Left cardiac atrium (tissue), 4 donors: ENCODE results near the gene STRA8. TPM values are rescaled to one million over a fixed set of nuclear protein-coding genes. Genes with fewer than 3 reads are reported as not detected.
"Not testable (repeated sequence)": the region's sequence is repeated elsewhere in the genome, so short reads cannot be mapped to it uniquely, and the experiment has no call there.

Source experiments
- ATAC-seq, 2 donors: fragments of 200-7000 bp; cut with Tn5 transposase; one replicate each; pipeline ENCODE4 v1.9.1; 2020; ENCODE audit warnings: mild to moderate bottlenecking in 2 of 2, moderate library complexity in 2 of 2
- DNase-seq: peaks from one replicate; pipeline ENCODE4 v3.0.0-alpha.2; 2020
- intact Hi-C, 2 donors: fragments of 100-400 bp; cut with DNase I; formaldehyde crosslinking; loops; one replicate each; pipeline versions ENCODE4 v1.14.1 to v1.15.1; 2022 to 2023
- total RNA-seq, 2 donors: library from RNA; stranded (reverse); fragmentation: NEBNext Ultra II Directional; extraction: Animal tissue kit (Norgen Biotek cat#: 25700); gene quantifications; one replicate each; pipeline ENCODE4 v1.2.1, GENCODE V29; 2021
- donor health status: DM: no; HTN: yes; CAD: no.
- donor health status: DM: no; HTN: yes; CAD: no; lungs with severe emphysema.
- donor health status: DM: yes; HTN: yes; CAD: no.
- donor health status: Dilated cardiomyopathy.

The STRA8 gene
- total RNA-seq, 2 donors from 2014 or later, result not detected

- ATAC-seq, result no peak
- intact Hi-C loops, result no loop called here
- no peak for DNase-seq
Measured at GRCh38 chr7:135232087-135232486, 1.6 kb upstream of the STRA8 start.

DNA sequence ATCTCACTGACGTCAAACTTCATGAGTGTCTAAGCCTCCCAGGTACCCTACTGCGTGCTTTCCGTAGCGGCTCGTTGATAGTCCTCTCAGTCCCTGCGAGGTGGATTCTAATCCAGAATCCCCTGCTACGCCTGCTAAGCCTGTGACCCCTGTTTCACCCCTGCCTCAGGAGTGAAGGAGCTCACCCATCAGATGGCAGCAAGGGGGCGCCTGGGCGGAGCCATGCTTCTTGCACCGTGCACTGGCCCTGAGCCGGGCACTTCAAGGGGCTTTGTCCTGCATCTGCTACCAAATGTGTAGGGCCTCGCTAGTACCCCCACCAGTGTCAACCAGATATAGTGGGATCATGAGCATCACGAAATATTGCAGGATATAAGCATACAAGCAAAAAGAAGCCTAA is 918 bp upstream of the STRA8 start:
- intact Hi-C loops, result no loop called here
- no peak for ATAC-seq
- no peak for DNase-seq

- intact Hi-C loops, DNase-seq, ATAC-seq: not testable (repeated sequence)
Measured at GRCh38 chr7:135234095-135234494, 457 bp downstream of the STRA8 start.

DNA sequence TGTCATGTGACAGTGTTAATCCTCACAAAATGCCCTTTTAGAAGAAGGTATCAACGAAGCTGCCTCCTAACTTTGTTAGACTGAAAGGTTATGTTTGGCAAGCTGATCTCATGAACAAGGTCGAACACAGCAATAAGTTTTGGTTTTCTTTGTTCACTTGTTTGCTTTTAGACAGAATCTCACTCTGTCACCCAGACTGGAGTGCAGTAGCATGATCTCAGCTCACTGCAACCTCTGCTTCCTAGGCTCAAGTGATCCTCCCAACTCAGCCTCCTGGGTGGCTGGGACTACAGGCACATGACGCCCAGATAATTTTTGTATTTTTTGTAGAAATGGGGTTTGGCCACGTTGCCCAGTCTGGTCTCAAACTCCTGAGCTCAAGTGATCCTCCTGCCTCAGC is 1.1 kb downstream of the STRA8 start:
- ATAC-seq, result no peak
- intact Hi-C loops, result no loop called here
- DNase-seq, result no peak

DNA sequence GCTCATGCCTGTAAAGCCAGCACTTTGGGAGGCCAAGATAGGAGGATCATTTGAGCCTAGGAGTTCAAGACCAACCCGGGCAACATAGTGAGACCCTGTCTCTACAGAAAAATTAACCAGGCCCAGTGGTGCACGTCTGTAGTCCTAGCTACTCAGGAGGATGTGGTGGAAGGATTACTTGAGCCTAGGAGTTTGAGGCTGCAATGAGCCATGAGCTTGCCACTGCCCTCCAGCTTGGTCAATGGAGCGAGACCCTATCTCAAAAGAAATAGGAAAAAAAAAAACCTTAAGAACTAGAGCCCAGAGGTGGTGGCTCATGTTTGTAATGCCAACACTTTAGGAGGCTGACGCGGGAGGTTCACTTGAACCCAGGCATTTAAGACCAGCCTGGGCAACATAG is 2.2 kb downstream of the STRA8 start:
- ATAC-seq (no peak), DNase-seq (no peak)
- intact Hi-C loops, result no loop called here

DNA sequence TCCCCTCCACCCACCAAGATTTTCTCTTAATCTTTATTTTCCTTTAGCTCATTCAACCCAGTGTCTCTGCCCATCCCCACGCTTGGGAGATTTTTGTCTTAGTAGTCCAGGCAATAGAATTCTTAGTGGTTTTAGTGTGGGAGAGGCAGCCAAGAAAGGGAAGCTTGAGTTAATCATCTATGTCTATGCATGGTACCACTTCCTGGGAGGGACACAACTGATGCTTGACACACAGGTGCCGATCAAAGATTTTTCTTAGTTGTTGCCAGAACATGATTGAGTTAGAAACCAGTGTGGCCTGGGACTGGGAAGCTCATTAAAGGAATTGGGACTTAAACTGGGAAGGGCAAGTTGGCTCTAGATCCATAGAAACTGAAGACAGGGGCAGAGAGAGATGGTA is 3.1 kb downstream of the STRA8 start:
- intact Hi-C loops, result no loop called here
- ATAC-seq (no peak), DNase-seq (no peak)

GRCh38 chr7:135238112-135238744 is 4.6 kb downstream of the STRA8 start:
- no peak for DNase-seq
- ATAC-seq, result no peak
- intact Hi-C loops, result no loop called here

- DNase-seq, result no peak
- intact Hi-C loops, result no loop called here
- ATAC-seq, result no peak
Measured at GRCh38 chr7:135239263-135239662, 5.6 kb downstream of the STRA8 start.

DNA sequence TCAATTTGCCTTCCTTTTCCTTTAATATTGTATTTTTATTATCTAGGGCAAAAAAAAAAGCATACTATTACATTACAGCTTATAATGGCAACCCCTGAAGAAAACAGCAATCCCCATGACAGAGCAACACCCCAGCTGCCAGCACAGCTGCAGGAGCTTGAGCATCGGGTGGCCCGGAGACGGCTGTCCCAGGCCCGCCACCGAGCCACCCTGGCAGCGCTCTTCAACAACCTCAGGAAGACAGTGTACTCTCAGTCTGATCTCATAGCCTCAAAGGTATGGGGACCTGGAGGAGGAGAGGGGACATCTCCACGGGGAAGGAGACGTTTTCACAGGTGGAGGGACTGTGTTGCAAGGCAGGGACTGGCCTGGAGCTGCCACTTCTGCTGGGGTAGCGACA is 6.8 kb downstream of the STRA8 start:
- DNase-seq, result no peak
- intact Hi-C loops, result no loop called here
- ATAC-seq, result no peak

DNA sequence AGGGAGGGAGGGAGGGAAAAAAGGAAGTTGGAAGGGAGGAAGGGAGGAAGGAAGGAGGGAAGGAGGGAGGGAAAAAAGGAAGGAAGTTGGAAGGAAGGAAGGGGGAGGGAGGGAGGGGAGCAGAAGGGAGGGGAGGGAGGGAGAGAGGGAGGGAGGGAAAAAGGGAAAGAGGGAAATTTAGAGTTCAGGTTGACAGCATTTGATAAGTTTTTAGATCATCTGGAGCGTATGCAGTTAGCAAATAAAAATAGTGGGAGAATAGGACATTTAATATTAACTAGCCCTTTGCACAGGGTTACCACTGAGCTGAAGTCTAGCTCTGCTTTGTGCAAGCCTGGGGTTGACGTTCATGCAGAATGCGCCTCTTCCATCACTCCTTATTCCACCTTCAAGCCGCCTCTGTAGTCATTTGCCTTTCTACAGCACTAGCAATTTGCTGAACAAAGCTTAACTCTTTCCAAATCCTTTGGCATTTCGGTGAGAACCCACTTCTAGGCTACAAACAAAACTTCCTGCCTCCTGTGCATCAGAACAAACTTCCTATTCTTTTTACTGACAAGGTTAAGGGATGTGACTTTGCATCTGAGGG is 8.6 kb downstream of the STRA8 start:
- DNase-seq (no peak), ATAC-seq (no peak)
- intact Hi-C loops, result no loop called here

DNA sequence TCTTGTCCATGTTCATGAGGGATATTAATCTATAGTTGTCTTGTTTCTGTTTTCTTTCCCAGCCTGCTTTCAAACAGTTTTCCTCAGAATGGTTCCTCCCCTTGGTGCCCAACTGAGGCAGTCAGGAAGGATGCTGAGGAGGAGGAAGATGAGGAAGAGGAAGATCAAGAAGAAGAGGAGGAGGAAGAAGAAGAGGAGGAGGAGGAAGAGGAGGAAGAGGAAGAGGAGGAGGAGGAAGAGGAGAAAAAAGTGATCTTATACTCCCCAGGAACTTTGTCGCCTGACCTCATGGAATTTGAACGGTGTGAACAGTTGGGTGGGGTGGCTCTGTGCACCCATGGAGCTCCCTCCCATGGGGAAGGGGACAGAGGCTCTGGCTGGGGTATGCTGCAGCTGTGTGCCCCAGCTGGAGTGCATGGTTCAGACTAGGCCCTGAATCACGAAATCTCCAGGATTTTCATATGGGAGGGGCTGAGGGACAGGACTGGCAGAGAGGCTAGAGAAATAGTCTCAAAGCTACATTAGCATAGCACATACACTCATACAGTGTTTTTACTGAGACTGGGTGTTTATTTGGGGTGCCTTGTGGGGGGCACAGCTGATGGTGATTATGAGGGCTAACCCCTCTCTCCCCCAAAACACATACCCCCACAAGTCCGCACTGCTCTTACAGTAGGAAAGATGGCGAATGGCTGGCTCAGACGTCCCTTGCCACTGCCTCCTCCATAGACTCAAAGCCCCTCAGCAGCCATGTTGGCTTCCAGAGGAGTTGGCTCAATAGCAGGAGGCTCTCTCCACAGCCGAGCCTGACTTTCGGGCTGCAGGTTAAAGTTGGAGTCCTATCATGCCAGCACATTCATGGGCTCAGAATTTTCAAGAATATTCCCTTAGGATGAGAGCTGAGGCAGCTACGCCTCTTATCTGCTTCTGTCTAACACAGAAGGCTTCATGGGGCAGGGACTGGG is 11.9 kb downstream of the STRA8 start:
- DNase-seq (no peak), ATAC-seq (no peak)
- intact Hi-C loops, result no loop called here

DNA sequence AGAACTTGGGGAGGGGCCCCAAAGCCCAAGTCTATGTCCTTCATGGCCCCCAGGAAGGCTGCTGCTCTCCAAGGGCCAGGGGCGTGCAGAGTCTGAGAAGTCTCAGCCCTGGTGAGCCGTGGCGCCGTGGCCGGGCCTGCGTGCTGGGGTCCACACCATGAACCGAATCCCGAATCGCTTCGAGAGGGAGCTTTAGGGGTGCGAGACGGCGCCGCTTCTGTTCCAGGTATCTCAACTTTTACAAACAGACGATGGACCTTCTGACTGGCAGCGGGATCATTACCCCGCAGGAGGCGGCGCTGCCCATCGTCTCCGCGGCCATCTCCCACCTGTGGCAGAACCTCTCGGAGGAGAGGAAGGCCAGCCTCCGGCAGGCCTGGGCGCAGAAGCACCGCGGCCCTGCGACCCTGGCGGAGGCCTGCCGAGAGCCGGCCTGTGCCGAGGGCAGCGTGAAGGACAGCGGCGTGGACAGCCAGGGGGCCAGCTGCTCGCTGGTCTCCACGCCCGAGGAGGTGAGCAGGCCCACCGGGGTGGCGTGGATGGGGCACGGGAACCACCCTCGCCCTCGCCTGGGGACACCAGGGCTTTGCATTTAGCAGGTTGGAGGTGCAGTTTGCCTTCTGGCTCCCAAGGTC is 12.7 kb downstream of the STRA8 start:
- DNase-seq (no peak), ATAC-seq (no peak)
- intact Hi-C loops, result no loop called here

DNA sequence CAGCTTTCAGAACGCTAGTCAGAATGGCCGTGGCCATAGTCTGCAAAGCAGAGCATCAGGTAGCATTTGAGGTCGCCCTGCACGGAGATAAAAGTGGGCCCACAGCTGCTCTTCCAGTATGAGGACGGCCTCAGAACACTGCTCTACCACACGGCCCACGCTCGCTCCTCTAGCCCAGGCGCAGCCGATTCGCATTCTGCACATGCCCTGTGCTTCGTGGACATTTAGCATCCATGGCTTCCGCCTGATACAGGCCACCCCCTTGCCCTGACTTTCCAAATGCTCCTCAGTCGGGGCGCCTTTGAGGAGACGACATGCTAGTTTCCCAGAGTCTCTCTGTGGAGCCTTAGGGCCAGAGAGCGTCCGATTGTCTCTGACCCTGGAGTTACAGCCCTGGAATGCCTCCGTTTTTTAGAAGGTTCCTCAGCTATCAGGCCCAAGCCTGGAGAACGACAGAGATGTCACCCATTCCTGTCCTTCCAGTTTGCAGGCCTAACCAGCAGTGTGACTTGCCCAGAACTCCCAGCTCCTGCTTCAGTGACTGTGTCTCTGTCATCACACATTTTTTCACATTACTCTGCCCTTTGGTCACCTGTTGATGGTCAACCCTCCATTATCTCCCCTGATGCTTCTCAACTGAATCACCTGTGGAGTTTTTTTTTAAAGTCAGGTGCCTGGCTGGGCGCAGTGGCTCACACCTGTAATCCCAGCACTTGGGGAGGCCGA is 14.3 kb downstream of the STRA8 start:
- intact Hi-C loops, result no loop called here
- DNase-seq (no peak), ATAC-seq (no peak)

GRCh38 chr7:135248546-135248945 is 14.9 kb downstream of the STRA8 start:
- intact Hi-C loops, result no loop called here
- no peak for ATAC-seq
- no peak for DNase-seq

DNA sequence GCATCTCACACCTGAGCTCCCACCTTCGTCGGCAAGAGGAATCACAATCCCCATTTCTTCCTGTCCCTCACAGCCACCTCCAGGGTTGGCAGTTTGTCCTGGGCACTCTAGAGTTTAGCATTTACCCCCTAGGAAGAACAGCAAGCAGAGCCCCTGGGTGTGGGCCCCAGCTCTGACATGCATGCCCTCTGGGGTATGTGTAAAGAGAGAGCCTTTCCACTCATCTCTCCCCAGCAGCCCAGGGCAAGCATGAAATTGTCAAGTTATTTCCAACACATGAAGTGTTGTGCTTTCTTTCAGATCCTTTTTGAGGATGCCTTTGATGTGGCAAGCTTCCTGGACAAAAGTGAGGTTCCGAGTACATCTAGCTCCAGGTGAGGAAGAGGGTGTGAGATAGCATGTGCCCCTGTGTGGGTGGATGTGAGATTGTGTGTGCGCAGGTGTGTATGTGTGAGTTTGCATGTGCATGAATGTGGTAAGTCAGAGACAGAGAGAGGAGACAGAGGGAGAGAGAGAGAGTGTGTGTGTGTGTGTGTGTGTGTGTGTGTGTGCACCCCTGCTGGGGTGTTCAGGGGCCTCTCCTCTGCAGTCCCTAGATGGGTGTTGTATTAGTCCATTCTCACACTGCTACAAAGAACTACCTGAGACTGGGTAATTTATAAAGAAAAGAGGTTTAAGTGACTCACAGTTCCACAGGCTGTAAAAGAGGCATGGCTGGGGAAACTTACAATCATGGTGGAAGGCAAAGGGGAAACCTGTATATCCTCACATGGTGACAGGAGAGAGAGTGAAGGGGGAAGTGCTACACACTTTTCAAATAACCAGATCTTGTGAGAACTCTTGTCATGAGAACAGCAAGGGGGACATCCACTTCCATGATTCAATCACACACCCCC is 18.1 kb downstream of the STRA8 start:
- intact Hi-C loops, result no loop called here
- ATAC-seq (no peak), DNase-seq (no peak)

- ATAC-seq (peak; percentile 90 to 96), DNase-seq (peak; percentile 82)
- intact Hi-C loops, result no loop called here
Measured at GRCh38 chr7:135253851-135254771, 20.5 kb downstream of the STRA8 start.

DNA sequence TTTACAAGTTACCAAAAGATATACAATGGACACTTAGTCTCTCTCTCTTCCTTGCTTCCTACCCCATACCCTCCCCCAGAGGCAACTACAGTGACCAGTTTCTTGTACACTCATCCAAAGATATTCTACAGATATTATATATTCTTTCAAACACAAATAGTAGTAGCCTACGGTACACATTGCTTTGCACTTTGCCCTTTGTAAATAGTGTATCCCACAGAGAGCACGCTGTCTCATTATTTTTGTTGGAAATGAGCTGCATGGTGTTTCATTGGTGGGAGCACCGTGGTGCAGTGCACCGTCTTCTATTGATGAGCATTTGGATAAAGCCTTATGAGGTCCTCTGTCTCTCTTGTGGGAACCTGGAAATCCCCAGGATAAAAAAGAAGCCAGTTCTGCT is 24.2 kb downstream of the STRA8 start:
- ATAC-seq (no peak), DNase-seq (no peak)
- intact Hi-C loops, result no loop called here
